Measurements from ENCODE around the gene KAZN.

KAZN gene

DNA sequence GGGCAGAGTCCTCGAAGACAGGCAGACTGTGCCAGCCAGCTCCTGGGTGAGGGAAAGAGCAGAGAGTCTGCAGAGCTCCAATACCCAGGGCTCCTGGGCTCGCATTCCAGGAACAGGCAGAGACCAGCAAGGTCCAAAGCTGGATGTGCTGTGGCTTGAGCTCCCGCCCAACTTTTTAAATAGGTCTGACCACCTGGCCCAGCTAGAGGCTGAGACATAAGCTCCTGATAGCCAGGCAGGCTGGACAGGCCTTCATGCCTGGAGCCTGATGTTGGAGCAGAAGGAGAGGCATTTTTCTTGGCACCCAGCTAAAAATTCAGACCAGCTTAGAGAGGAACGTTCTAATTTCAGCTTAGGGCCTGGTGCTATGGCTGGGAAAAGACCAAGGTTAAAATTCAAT, 376.6 kb downstream of the KAZN start:
- Histone ChIP-seq H3K36me3 (ENCODE audit: control insufficient read depth in 2 of 2, insufficient read depth in 1 of 2, low read length in 2 of 2) (peaks cover 0 to 15% of the 10 kb centered on the region in 2 experiments; a peak in 1 of 3 replicates), H3K9me3 (ENCODE audit: control insufficient read depth, insufficient read depth, low read depth, low read length) (no peaks in the 10 kb centered on the region), H3K4me3 (ENCODE audit: low read depth, low read length) (no peak overlapping the region), H3K4me1 (ENCODE audit: control insufficient read depth, insufficient read depth, low read length) (no peaks in the 10 kb centered on the region), H3K27ac (ENCODE audit: extremely low read depth, low read depth, low read length) (no peak overlapping the region)
- CTCF ChIA-PET, result no interaction called here
- TF ChIP-seq ZNF792 (tag by site-specific recombination; IDR thresholded peaks at IDR 0.05) (no peak), SCRT2 (tag by site-specific recombination; IDR thresholded peaks at IDR 0.05) (no peak), ZNF670 (tag by site-specific recombination; IDR thresholded peaks at IDR 0.05; ENCODE audit: low read depth) (no peak)
- POLR2A ChIA-PET, result no interaction called here

DNA sequence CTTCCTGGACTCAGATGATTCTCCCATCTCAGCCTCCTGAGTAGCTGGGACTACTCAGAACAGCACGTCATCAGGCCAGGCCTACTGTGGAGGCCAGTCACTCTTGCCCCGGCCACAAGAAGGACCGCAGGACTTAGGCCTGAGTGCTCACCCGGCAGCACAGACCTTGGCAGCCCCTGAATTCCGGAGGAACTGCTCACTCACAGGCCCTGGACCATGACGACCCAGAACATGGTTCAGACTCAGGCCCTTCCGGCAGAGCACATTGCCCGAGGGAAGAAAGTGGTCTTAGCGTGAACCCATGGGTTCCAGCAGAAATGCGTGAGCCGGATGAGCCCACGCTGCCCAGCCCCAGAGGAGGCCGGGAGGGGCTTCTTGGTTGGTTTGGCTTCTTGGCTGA, 377.8 kb downstream of the KAZN start:
- TF ChIP-seq KLF7 (tag by site-specific recombination; IDR thresholded peaks at IDR 0.05; ENCODE audit: borderline replicate concordance), result no peak
- no peak for TF ChIP-seq ZNF266 (tag by site-specific recombination; IDR thresholded peaks at IDR 0.05; ENCODE audit: low read depth)
- TF ChIP-seq WT1 (tag by site-specific recombination; IDR thresholded peaks at IDR 0.05), result no peak
- TF ChIP-seq ZNF24 (tag by site-specific recombination; IDR thresholded peaks at IDR 0.05), result no peak
- TF ChIP-seq ZNF670 (tag by site-specific recombination; IDR thresholded peaks at IDR 0.05; ENCODE audit: low read depth), result no peak
- TF ChIP-seq, protein P1, sequence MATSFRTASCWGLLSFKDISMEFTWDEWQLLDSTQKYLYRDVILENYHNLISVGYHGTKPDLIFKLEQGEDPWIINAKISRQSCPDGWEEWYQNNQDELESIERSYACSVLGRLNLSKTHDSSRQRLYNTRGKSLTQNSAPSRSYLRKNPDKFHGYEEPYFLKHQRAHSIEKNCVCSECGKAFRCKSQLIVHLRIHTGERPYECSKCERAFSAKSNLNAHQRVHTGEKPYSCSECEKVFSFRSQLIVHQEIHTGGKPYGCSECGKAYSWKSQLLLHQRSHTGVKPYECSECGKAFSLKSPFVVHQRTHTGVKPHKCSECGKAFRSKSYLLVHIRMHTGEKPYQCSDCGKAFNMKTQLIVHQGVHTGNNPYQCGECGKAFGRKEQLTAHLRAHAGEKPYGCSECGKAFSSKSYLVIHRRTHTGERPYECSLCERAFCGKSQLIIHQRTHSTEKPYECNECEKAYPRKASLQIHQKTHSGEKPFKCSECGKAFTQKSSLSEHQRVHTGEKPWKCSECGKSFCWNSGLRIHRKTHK (tag by site-specific recombination; IDR thresholded peaks at IDR 0.05), result no peak
- CTCF ChIA-PET, result no interaction called here
- H3K9me3 ChIP-seq (ENCODE audit: control insufficient read depth, insufficient read depth, low read depth, low read length), result no peaks in the 10 kb centered on the region
- POLR2A ChIA-PET, result no interaction called here
- H3K36me3 ChIP-seq (ENCODE audit: control insufficient read depth in 2 of 2, insufficient read depth in 1 of 2, low read length in 2 of 2), result peaks cover 0 to 15% of the 10 kb centered on the region in 2 experiments; a peak in 1 of 3 replicates
- no peak overlapping the region for H3K4me3 ChIP-seq (ENCODE audit: low read depth, low read length)
- no peak overlapping the region for H3K27ac ChIP-seq (ENCODE audit: extremely low read depth, low read depth, low read length)
- H3K4me1 ChIP-seq (ENCODE audit: control insufficient read depth, insufficient read depth, low read length), result no peaks in the 10 kb centered on the region

DNA sequence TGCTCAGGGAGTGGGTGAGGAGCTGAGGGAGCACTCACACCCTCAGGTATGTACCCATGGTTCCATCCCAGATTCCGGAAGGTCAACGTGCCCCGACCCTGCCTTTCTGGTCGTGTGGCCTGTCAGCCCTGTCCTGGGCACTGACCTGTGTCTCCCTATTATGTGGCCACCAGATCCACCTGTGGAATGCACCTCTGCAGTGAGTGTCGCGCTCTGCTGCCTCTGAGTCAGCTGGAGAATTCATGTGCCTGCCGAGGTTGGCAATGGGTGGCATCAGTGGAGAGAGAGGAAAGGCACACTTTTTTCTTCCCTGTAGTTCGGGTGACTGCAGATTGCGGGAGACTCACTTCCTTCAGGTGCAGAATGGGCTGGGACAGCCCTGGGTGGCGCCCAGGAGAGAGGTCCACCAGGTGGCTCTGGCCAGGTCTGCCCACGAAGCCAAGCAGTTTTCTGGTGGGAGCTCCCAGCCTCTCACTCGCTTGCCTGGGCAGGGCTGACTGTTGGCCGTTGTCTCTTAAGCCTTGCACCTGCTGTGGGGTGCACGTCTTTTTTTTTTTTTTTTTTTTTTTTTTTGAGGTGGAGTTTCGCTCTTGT, 378.9 kb downstream of the KAZN start:
- peaks cover 0 to 10% of the 10 kb centered on the region in 2 experiments; a peak in 1 of 3 replicates for H3K36me3 ChIP-seq (ENCODE audit: control insufficient read depth in 2 of 2, insufficient read depth in 1 of 2, low read length in 2 of 2)
- peak; percentile 71 for TF ChIP-seq SCRT1 (tag by site-specific recombination; IDR thresholded peaks at IDR 0.05; ENCODE audit: borderline replicate concordance)
- TF ChIP-seq ZNF214 (tag by site-specific recombination; IDR thresholded peaks at IDR 0.05; ENCODE audit: borderline replicate concordance), result no peak
- TF ChIP-seq GFI1B (tag by site-specific recombination; IDR thresholded peaks at IDR 0.05), result no peak
- TF ChIP-seq SCRT2 (tag by site-specific recombination; IDR thresholded peaks at IDR 0.05), result peak; percentile 77
- H3K9me3 ChIP-seq (ENCODE audit: control insufficient read depth, insufficient read depth, low read depth, low read length), result no peaks in the 10 kb centered on the region
- H3K4me3 ChIP-seq (ENCODE audit: low read depth, low read length), result no peak overlapping the region
- ChIA-PET POLR2A (no interaction called here), CTCF (no interaction called here)
- H3K4me1 ChIP-seq (ENCODE audit: control insufficient read depth, insufficient read depth, low read length), result no peaks in the 10 kb centered on the region
- H3K27ac ChIP-seq (ENCODE audit: extremely low read depth, low read depth, low read length), result no peak overlapping the region

DNA sequence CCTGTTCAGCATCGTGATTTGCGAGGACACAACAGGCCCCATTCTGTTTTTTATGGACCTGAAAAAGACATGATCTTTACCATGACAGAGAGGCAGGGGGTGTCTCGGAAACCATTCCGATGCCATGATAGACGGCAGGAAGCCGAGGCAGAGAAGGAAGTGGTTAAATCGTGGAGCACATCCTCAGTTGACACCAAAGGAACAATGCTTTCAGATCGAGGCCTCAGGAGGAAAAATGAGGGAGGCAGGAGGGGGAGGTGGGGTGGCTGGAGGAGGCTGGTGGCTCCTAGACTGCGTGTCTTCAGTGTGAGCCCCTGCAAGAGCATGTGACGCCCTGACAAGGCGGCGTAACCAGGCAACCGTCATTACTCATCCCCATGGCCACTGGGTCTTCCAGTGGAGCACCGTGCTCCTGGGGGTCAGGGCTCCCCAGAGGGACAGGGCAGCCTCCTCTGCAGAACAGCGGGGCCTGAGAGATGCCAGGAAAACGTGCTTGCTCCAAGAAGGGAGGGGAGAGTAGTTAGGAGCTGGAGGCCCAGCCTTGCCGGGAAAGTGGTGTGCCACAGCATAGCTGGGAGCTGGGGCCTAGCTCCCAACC, 382.2 kb downstream of the KAZN start:
- no peaks in the 10 kb centered on the region for H3K4me1 ChIP-seq (ENCODE audit: control insufficient read depth, insufficient read depth, low read length)
- no peaks in the 10 kb centered on the region for H3K9me3 ChIP-seq (ENCODE audit: control insufficient read depth, insufficient read depth, low read depth, low read length)
- CTCF ChIA-PET, result no interaction called here
- H3K36me3 ChIP-seq (ENCODE audit: control insufficient read depth in 2 of 2, insufficient read depth in 1 of 2, low read length in 2 of 2), result peaks cover 0 to 8% of the 10 kb centered on the region in 2 experiments; a peak in 1 of 3 replicates
- POLR2A ChIA-PET, result interaction anchor here (0.5 kb wide), 1 partner anchor 113 kb away, joined by 6 read pairs; no protein-coding TSS in a partner anchor
- TF ChIP-seq, protein P2, sequence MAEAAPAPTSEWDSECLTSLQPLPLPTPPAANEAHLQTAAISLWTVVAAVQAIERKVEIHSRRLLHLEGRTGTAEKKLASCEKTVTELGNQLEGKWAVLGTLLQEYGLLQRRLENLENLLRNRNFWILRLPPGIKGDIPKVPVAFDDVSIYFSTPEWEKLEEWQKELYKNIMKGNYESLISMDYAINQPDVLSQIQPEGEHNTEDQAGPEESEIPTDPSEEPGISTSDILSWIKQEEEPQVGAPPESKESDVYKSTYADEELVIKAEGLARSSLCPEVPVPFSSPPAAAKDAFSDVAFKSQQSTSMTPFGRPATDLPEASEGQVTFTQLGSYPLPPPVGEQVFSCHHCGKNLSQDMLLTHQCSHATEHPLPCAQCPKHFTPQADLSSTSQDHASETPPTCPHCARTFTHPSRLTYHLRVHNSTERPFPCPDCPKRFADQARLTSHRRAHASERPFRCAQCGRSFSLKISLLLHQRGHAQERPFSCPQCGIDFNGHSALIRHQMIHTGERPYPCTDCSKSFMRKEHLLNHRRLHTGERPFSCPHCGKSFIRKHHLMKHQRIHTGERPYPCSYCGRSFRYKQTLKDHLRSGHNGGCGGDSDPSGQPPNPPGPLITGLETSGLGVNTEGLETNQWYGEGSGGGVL (tag by site-specific recombination; IDR thresholded peaks at IDR 0.05), result no peak
- TF ChIP-seq ZIC2 (tag by site-specific recombination; IDR thresholded peaks at IDR 0.05), result peak; percentile 32; the same call in 1 of the 2 replicates
- no peak for TF ChIP-seq ZNF600 (tag by site-specific recombination; IDR thresholded peaks at IDR 0.05)
- no peak overlapping the region for H3K27ac ChIP-seq (ENCODE audit: extremely low read depth, low read depth, low read length)
- H3K4me3 ChIP-seq (ENCODE audit: low read depth, low read length), result no peak overlapping the region

Data from HEK293 (cell line).